HepG2 (cell line): ENCODE results near the gene CABLES2. TPM values are rescaled to one million over a fixed set of nuclear protein-coding genes. Genes with fewer than 3 reads are reported as not detected.

ENCODE experiments used
- ETV5 ChIP-seq: IDR thresholded peaks from 2 replicates; pipeline ENCODE4 v1.6.1; 2018; ENCODE audit warnings: missing biosample characterization, missing genetic modification reagents, inconsistent platforms, borderline replicate concordance
- MAZ ChIP-seq, 2 experiments: sonication (generic) in 1 of 2; formaldehyde crosslinking in 1 of 2; IDR thresholded peaks; 2 replicates each; pipeline versions ENCODE4 v1.5.0 to v1.6.1; 2012 to 2020; ENCODE audit warnings: low read depth in 2 of 2, mild to moderate bottlenecking in 2 of 2, borderline replicate concordance in 1 of 2, improper control_type of control experiment in 1 of 2, low read length in 1 of 2, missing genetic modification reagents in 1 of 2, moderate library complexity in 1 of 2
- NFIC ChIP-seq: IDR thresholded peaks from 2 replicates; pipeline ENCODE4 v1.6.1; 2012; ENCODE audit warnings: mild to moderate bottlenecking, low read length, inconsistent platforms
- NKX3-1 ChIP-seq: sonication (generic); formaldehyde crosslinking; IDR thresholded peaks from 2 replicates; pipeline ENCODE4 v1.5.0; 2020; ENCODE audit warnings: missing genetic modification reagents
- POLR2A ChIP-seq, 2 experiments: IDR thresholded peaks; 2 replicates each; pipeline ENCODE4 v1.6.1; 2011; ENCODE audit warnings: low read depth in 2 of 2, low read length in 2 of 2, mild to moderate bottlenecking in 1 of 2, moderate library complexity in 1 of 2; ENCODE audit not compliant: insufficient read depth in 1 of 2
- PTBP1 ChIP-seq: fragments of 200-400 bp; formaldehyde crosslinking; IDR thresholded peaks from 2 replicates; pipeline ENCODE4 v1.6.1; 2018; ENCODE audit warnings: low read length, low read depth; ENCODE audit not compliant: poor library complexity, severe bottlenecking
- SMAD9 ChIP-seq: sonication (generic); formaldehyde crosslinking; IDR thresholded peaks from 2 replicates; pipeline ENCODE4 v1.5.1; 2020; ENCODE audit warnings: mild to moderate bottlenecking, missing genetic modification reagents
- SRSF9 ChIP-seq: fragments of 200-400 bp; formaldehyde crosslinking; IDR thresholded peaks from 2 replicates; pipeline ENCODE4 v1.6.1; 2018; ENCODE audit warnings: borderline replicate concordance, mild to moderate bottlenecking, low read depth, low read length; ENCODE audit not compliant: insufficient read depth, poor library complexity, severe bottlenecking
- TAF15 ChIP-seq: fragments of 200-400 bp; formaldehyde crosslinking; IDR thresholded peaks from one replicate; pipeline ENCODE4 v1.6.1; 2018; ENCODE audit warnings: mild to moderate bottlenecking, low read depth, low read length; ENCODE audit not compliant: poor library complexity, severe bottlenecking
- TOPORS ChIP-seq: sonication (generic); formaldehyde crosslinking; IDR thresholded peaks from 2 replicates; pipeline ENCODE4 v1.8.0; 2023; ENCODE audit warnings: mild to moderate bottlenecking, missing genetic modification reagents
- ZBTB8A ChIP-seq: sonication (generic); formaldehyde crosslinking; IDR thresholded peaks from 2 replicates; pipeline ENCODE4 v1.4.0; 2020; ENCODE audit warnings: mild to moderate bottlenecking, low read depth, missing genetic modification reagents, borderline replicate concordance
- ZNF543 ChIP-seq: sonication (generic); formaldehyde crosslinking; IDR thresholded peaks from 2 replicates; pipeline ENCODE4 v1.4.0; 2020; ENCODE audit warnings: mild to moderate bottlenecking, missing genetic modification reagents
- ZNF703 ChIP-seq: sonication (generic); formaldehyde crosslinking; IDR thresholded peaks from 2 replicates; pipeline ENCODE4 v1.5.1; 2020; ENCODE audit warnings: missing genetic modification reagents, mild to moderate bottlenecking, moderate library complexity, borderline replicate concordance
- ZNF761 ChIP-seq: sonication (generic); formaldehyde crosslinking; conservative IDR thresholded peaks from 2 replicates; pipeline ENCODE4 v1.4.0; 2020; ENCODE audit warnings: mild to moderate bottlenecking, missing genetic modification reagents
- polyA plus RNA-seq, 8 experiments: library from polyadenylated mRNA; depleted of rRNA in 3 of 8; stranded (reverse) in 7 of 8; unstranded in 1 of 8; fragments of >200 nt; fragmentation: Illumina TruSeq in 4 of 8; extraction: Trizol in 4 of 8; gene quantifications; 2 replicates each; pipeline versions ENCODE4 v1.2.1 to v1.2.3, GENCODE V29; 2011 to 2016; ENCODE audit warnings: low read depth in 4 of 8, missing spikeins in 1 of 8, mixed read lengths in 1 of 8; ENCODE audit not compliant: insufficient read depth in 1 of 8
- total RNA-seq, 5 experiments: library from RNA; depleted of rRNA; stranded (reverse); fragments of >200 nt; fragmentation: Illumina TruSeq; extraction: Trizol; gene quantifications; 2 replicates each; pipeline ENCODE4 v1.2.3, GENCODE V29; 2016; ENCODE audit warnings: low read depth in 1 of 5
- TF ChIP-seq, protein P1 (sequence below): sonication (generic); formaldehyde crosslinking; IDR thresholded peaks from 2 replicates; pipeline ENCODE4 v1.8.0; 2022; ENCODE audit warnings: low read depth, missing genetic modification reagents
- TF ChIP-seq, protein P2 (sequence below): IDR thresholded peaks from 2 replicates; pipeline ENCODE4 v1.6.1; 2016; ENCODE audit warnings: low read depth, control low read depth
- TF ChIP-seq, protein P3 (sequence below): sonication (generic); formaldehyde crosslinking; IDR thresholded peaks from 2 replicates; pipeline ENCODE4 v1.4.0; 2020; ENCODE audit warnings: missing genetic modification reagents; ENCODE audit errors: not compliant biosample characterization
- TF ChIP-seq, protein P4 (sequence below), 2 experiments: IDR thresholded peaks; 2 replicates each; pipeline ENCODE4 v1.6.1; 2011 to 2012; ENCODE audit warnings: low read length in 2 of 2, borderline replicate concordance in 1 of 2, low read depth in 1 of 2, mild to moderate bottlenecking in 1 of 2, moderate library complexity in 1 of 2
- TF ChIP-seq, protein P5 (sequence below): IDR thresholded peaks from 2 replicates; pipeline ENCODE4 v1.6.1; 2016; ENCODE audit warnings: mild to moderate bottlenecking

Gene CABLES2
- total and polyA plus RNA-seq, 2 of the 13 experiments (the other 11 are each of a cell fraction or from before 2014, with no cell fraction given): 5.2 to 9.7 TPM

DNA sequence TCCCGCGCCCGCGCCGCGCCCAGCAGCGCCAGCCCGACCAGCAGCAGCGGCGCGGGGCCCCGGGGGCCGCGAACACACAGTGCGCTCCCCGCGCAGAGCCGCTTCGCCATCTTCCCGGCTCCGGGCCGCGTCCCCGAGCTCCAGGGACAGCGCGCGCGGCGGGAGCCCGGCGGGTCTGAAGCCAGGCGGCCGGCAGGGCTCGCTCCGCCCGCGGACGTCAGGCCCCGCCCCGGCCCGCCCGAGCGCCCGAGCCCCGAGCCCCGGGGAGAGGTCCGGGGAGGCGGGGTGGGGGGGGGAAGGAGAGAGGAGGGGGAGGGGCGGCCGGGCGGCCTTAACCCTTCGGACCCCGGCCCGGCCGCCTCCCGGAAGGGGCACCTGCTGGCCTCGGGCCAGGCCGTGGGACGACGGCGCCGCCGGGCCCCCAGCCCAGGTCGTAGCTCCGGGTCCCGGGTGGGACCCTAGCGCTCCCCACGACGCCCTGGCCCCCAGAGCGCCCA lies 39.9 kb downstream of the CABLES2 start, which contains the start of gene LAMA5 (continued):
- TF ChIP-seq MAZ (IDR thresholded peaks at IDR 0.05; ENCODE audit: borderline replicate concordance, low read depth, low read length): peak; percentile 65; the same call in 1 of the 2 replicates
- peak; percentile 67; the same call in 1 of the 2 replicates for TF ChIP-seq MAZ (CRISPR knock-in tag; IDR thresholded peaks at IDR 0.05; ENCODE audit: low read depth)
- no peak for TF ChIP-seq SMAD9
- TF ChIP-seq NKX3-1 (CRISPR knock-in tag): peak; percentile 6; the same call in 1 of the 2 replicates
- TF ChIP-seq TOPORS (CRISPR knock-in tag): peak; percentile 76
- peak; percentile 62 for TF ChIP-seq ZNF543 (CRISPR knock-in tag)
- TF ChIP-seq SRSF9: no peak
- TF ChIP-seq, protein P1, sequence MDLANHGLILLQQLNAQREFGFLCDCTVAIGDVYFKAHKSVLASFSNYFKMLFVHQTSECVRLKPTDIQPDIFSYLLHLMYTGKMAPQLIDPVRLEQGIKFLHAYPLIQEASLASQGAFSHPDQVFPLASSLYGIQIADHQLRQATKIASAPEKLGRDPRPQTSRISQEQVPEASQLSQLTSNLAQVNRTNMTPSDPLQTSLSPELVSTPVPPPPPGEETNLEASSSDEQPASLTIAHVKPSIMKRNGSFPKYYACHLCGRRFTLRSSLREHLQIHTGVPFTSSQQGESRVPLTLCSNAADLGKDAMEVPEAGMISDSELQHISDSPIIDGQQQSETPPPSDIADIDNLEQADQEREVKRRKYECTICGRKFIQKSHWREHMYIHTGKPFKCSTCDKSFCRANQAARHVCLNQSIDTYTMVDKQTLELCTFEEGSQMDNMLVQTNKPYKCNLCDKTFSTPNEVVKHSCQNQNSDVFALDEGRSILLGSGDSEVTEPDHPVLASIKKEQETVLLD: peak; percentile 77
- TF ChIP-seq ETV5: peak; percentile 67
- TF ChIP-seq ZBTB8A (CRISPR knock-in tag): no peak
- TF ChIP-seq, protein P2, sequence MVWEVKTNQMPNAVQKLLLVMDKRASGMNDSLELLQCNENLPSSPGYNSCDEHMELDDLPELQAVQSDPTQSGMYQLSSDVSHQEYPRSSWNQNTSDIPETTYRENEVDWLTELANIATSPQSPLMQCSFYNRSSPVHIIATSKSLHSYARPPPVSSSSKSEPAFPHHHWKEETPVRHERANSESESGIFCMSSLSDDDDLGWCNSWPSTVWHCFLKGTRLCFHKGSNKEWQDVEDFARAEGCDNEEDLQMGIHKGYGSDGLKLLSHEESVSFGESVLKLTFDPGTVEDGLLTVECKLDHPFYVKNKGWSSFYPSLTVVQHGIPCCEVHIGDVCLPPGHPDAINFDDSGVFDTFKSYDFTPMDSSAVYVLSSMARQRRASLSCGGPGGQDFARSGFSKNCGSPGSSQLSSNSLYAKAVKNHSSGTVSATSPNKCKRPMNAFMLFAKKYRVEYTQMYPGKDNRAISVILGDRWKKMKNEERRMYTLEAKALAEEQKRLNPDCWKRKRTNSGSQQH: no peak
- peak; percentile 65 for TF ChIP-seq PTBP1
- TF ChIP-seq, protein P3, sequence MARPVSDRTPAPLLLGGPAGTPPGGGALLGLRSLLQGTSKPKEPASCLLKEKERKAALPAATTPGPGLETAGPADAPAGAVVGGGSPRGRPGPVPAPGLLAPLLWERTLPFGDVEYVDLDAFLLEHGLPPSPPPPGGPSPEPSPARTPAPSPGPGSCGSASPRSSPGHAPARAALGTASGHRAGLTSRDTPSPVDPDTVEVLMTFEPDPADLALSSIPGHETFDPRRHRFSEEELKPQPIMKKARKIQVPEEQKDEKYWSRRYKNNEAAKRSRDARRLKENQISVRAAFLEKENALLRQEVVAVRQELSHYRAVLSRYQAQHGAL: peak; percentile 9
- TF ChIP-seq, protein P4, sequence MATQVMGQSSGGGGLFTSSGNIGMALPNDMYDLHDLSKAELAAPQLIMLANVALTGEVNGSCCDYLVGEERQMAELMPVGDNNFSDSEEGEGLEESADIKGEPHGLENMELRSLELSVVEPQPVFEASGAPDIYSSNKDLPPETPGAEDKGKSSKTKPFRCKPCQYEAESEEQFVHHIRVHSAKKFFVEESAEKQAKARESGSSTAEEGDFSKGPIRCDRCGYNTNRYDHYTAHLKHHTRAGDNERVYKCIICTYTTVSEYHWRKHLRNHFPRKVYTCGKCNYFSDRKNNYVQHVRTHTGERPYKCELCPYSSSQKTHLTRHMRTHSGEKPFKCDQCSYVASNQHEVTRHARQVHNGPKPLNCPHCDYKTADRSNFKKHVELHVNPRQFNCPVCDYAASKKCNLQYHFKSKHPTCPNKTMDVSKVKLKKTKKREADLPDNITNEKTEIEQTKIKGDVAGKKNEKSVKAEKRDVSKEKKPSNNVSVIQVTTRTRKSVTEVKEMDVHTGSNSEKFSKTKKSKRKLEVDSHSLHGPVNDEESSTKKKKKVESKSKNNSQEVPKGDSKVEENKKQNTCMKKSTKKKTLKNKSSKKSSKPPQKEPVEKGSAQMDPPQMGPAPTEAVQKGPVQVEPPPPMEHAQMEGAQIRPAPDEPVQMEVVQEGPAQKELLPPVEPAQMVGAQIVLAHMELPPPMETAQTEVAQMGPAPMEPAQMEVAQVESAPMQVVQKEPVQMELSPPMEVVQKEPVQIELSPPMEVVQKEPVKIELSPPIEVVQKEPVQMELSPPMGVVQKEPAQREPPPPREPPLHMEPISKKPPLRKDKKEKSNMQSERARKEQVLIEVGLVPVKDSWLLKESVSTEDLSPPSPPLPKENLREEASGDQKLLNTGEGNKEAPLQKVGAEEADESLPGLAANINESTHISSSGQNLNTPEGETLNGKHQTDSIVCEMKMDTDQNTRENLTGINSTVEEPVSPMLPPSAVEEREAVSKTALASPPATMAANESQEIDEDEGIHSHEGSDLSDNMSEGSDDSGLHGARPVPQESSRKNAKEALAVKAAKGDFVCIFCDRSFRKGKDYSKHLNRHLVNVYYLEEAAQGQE (IDR thresholded peaks at IDR 0.05; ENCODE audit: borderline replicate concordance in 1 of 2, low read depth in 1 of 2, low read length in 2 of 2): peak in 1 of 2 experiments; percentile 58; a peak in 2 of 4 replicates
- TF ChIP-seq ZNF703 (CRISPR knock-in tag): no peak
- TF ChIP-seq POLR2A (IDR thresholded peaks at IDR 0.05; ENCODE audit: insufficient read depth in 1 of 2, low read depth in 2 of 2, low read length in 2 of 2): peak in 1 of 2 experiments; percentile 45; a peak in 1 of 4 replicates
- TF ChIP-seq, protein P5, sequence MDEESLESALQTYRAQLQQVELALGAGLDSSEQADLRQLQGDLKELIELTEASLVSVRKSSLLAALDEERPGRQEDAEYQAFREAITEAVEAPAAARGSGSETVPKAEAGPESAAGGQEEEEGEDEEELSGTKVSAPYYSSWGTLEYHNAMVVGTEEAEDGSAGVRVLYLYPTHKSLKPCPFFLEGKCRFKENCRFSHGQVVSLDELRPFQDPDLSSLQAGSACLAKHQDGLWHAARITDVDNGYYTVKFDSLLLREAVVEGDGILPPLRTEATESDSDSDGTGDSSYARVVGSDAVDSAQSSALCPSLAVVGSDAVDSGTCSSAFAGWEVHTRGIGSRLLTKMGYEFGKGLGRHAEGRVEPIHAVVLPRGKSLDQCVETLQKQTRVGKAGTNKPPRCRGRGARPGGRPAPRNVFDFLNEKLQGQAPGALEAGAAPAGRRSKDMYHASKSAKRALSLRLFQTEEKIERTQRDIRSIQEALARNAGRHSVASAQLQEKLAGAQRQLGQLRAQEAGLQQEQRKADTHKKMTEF (CRISPR knock-in tag): no peak; the same call in 1 of the 2 replicates
- TF ChIP-seq TAF15: peak; percentile 81
- 0 out of 2 replicates have a peak, but pooled peaks have one; percentile 44 for TF ChIP-seq ZNF761 (CRISPR knock-in tag)
- 0 out of 2 replicates have a peak, but pooled peaks have one; percentile 29 for TF ChIP-seq NFIC
